ENCODE data around the gene COA6.

COA6 gene

GRCh38 chr1:234409328-234409727 lies 36.1 kb downstream of the COA6 start:
- peak in 1 of 51 donors; percentile 35 for DNase-seq

GRCh38 chr1:234412830-234413229 lies 39.6 kb downstream of the COA6 start:
- no peak for DNase-seq

DNA sequence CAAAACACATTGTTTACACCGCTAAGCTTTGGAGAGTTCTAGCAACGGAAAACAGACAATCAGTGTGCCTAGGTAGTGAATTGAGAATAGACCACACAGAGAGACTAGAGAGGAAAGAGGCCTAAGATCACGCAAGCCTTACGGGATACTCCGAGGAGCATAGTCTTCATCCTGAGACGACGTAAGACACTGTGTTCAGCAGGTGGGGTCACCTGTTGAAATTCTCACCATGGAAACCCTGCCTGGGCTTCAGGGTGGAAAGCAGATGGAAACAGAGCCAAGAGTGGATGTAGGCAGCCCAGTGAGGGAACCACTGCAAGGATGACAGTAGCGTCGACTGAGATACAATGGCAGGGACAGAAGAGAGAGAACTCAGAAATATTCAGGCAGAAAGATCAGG lies 40.2 kb downstream of the COA6 start:
- DNase-seq = no peak

GRCh38 chr1:234413990-234414389 lies 40.7 kb downstream of the COA6 start:
- no peak for DNase-seq

GRCh38 chr1:234427950-234428646 lies 54.8 kb downstream of the COA6 start:
- DNase-seq = no peak

GRCh38 chr1:234429434-234429806 lies 56.2 kb downstream of the COA6 start:
- DNase-seq = no peak

- no peak for DNase-seq
Measured at GRCh38 chr1:234430691-234431090, 57.4 kb downstream of the COA6 start.

- no peak for DNase-seq
Measured at GRCh38 chr1:234431255-234431654, 58.0 kb downstream of the COA6 start.

GRCh38 chr1:234433563-234434285 lies 60.5 kb downstream of the COA6 start:
- no peak for DNase-seq
